ENCODE data around the gene MALSU1. TPM values are rescaled to one million over a fixed set of nuclear protein-coding genes. Genes with fewer than 3 reads are reported as not detected.

Gene MALSU1
- total RNA-seq, 1 donor from 2014 or later, result 62.3 TPM

- H3K27ac ChIP-seq (ENCODE audit: low read depth, low read length), result peak overlapping the region; percentile 86
- H3K79me2 ChIP-seq (ENCODE audit: insufficient read depth, low read length), result peaks cover 29% of the 10 kb centered on the region
- H2AFZ ChIP-seq (ENCODE audit: low read depth, low read length), result no peak overlapping the region
- Mint-ChIP-seq H3K4me3 (ENCODE audit: unreplicated experiment) (no peak overlapping the region), H3K9me3 (ENCODE audit: unreplicated experiment) (no peaks in the 10 kb centered on the region), H3K27me3 (ENCODE audit: low read depth, unreplicated experiment) (no peaks in the 10 kb centered on the region), H3K4me1 (ENCODE audit: low read depth, unreplicated experiment) (peaks cover 39% of the 10 kb centered on the region), H3K27ac (ENCODE audit: unreplicated experiment) (peak overlapping the region; percentile 93), H3K36me3 (ENCODE audit: low read depth, unreplicated experiment) (peaks cover 34% of the 10 kb centered on the region)
- peak overlapping the region; percentile 72 for H3K4me2 ChIP-seq (ENCODE audit: low read length)
- H3K9me3 ChIP-seq (ENCODE audit: insufficient read depth, low read depth, low read length), result peaks cover 4% of the 10 kb centered on the region
- peaks cover 36% of the 10 kb centered on the region for H3K4me1 ChIP-seq (ENCODE audit: insufficient read depth, low read length)
- FAIRE-seq, result peak; percentile 93
- H3K27me3 ChIP-seq (ENCODE audit: insufficient read depth, low read length), result no peaks in the 10 kb centered on the region
- H4K20me1 ChIP-seq (ENCODE audit: insufficient read depth, low read length), result no peaks in the 10 kb centered on the region
- H3K4me3 ChIP-seq (ENCODE audit: insufficient read depth, low read depth, low read length), result no peak overlapping the region
- H3K9ac ChIP-seq (ENCODE audit: low read length), result peak overlapping the region; percentile 57
- TF ChIP-seq CTCF (IDR thresholded peaks at IDR 0.05; ENCODE audit: insufficient read depth, low read depth, low read length), result no peak
- TF ChIP-seq EZH2 (IDR thresholded peaks at IDR 0.05; ENCODE audit: insufficient read depth, low read length), result no peak
- peak; percentile 98 for DNase-seq (ENCODE audit: low read depth)
- H3K36me3 ChIP-seq (ENCODE audit: insufficient read depth, low read length), result peaks cover 27% of the 10 kb centered on the region
Observed at GRCh38 chr7:23334482-23335056, 35.4 kb downstream of the MALSU1 start.

- peak overlapping the region; percentile 72 for H3K4me2 ChIP-seq (ENCODE audit: low read length)
- peak overlapping the region; percentile 55 for H3K27ac ChIP-seq (ENCODE audit: low read depth, low read length)
- no peaks in the 10 kb centered on the region for H3K27me3 ChIP-seq (ENCODE audit: insufficient read depth, low read length)
- peaks cover 39% of the 10 kb centered on the region for H3K4me1 Mint-ChIP-seq (ENCODE audit: low read depth, unreplicated experiment)
- H3K27me3 Mint-ChIP-seq (ENCODE audit: low read depth, unreplicated experiment), result no peaks in the 10 kb centered on the region
- DNase-seq (ENCODE audit: low read depth), result no peak
- H3K9me3 ChIP-seq (ENCODE audit: insufficient read depth, low read depth, low read length), result peaks cover 4% of the 10 kb centered on the region
- H3K27ac Mint-ChIP-seq (ENCODE audit: unreplicated experiment), result peak overlapping the region; percentile 93
- no peak for TF ChIP-seq EZH2 (IDR thresholded peaks at IDR 0.05; ENCODE audit: insufficient read depth, low read length)
- TF ChIP-seq CTCF (IDR thresholded peaks at IDR 0.05; ENCODE audit: insufficient read depth, low read depth, low read length), result no peak
- peaks cover 42% of the 10 kb centered on the region for H3K4me1 ChIP-seq (ENCODE audit: insufficient read depth, low read length)
- no peak overlapping the region for H3K4me3 ChIP-seq (ENCODE audit: insufficient read depth, low read depth, low read length)
- H3K9me3 Mint-ChIP-seq (ENCODE audit: unreplicated experiment), result no peaks in the 10 kb centered on the region
- H3K9ac ChIP-seq (ENCODE audit: low read length), result peak overlapping the region; percentile 3
- H4K20me1 ChIP-seq (ENCODE audit: insufficient read depth, low read length), result no peaks in the 10 kb centered on the region
- H3K4me3 Mint-ChIP-seq (ENCODE audit: unreplicated experiment), result no peak overlapping the region
- peaks cover 30% of the 10 kb centered on the region for H3K36me3 ChIP-seq (ENCODE audit: insufficient read depth, low read length)
- FAIRE-seq, result no peak
- no peak overlapping the region for H2AFZ ChIP-seq (ENCODE audit: low read depth, low read length)
- H3K36me3 Mint-ChIP-seq (ENCODE audit: low read depth, unreplicated experiment), result peaks cover 33% of the 10 kb centered on the region
- H3K79me2 ChIP-seq (ENCODE audit: insufficient read depth, low read length), result peaks cover 31% of the 10 kb centered on the region
Observed at GRCh38 chr7:23335136-23335535, 36.0 kb downstream of the MALSU1 start.

GRCh38 chr7:23335621-23336020, 36.5 kb downstream of the MALSU1 start:
- Mint-ChIP-seq H3K4me1 (ENCODE audit: low read depth, unreplicated experiment) (peaks cover 39% of the 10 kb centered on the region), H3K27me3 (ENCODE audit: low read depth, unreplicated experiment) (no peaks in the 10 kb centered on the region), H3K27ac (ENCODE audit: unreplicated experiment) (peak overlapping the region; percentile 93), H3K36me3 (ENCODE audit: low read depth, unreplicated experiment) (peaks cover 31% of the 10 kb centered on the region), H3K9me3 (ENCODE audit: unreplicated experiment) (no peaks in the 10 kb centered on the region), H3K4me3 (ENCODE audit: unreplicated experiment) (no peak overlapping the region)
- H2AFZ ChIP-seq (ENCODE audit: low read depth, low read length), result no peak overlapping the region
- no peaks in the 10 kb centered on the region for H4K20me1 ChIP-seq (ENCODE audit: insufficient read depth, low read length)
- H3K9me3 ChIP-seq (ENCODE audit: insufficient read depth, low read depth, low read length), result peaks cover 4% of the 10 kb centered on the region
- no peak for TF ChIP-seq EZH2 (IDR thresholded peaks at IDR 0.05; ENCODE audit: insufficient read depth, low read length)
- peaks cover 33% of the 10 kb centered on the region for H3K79me2 ChIP-seq (ENCODE audit: insufficient read depth, low read length)
- peaks cover 31% of the 10 kb centered on the region for H3K36me3 ChIP-seq (ENCODE audit: insufficient read depth, low read length)
- DNase-seq (ENCODE audit: low read depth), result no peak
- peak overlapping the region; percentile 55 for H3K27ac ChIP-seq (ENCODE audit: low read depth, low read length)
- peaks cover 44% of the 10 kb centered on the region for H3K4me1 ChIP-seq (ENCODE audit: insufficient read depth, low read length)
- H3K27me3 ChIP-seq (ENCODE audit: insufficient read depth, low read length), result no peaks in the 10 kb centered on the region
- no peak overlapping the region for H3K4me3 ChIP-seq (ENCODE audit: insufficient read depth, low read depth, low read length)
- peak overlapping the region; percentile 3 for H3K9ac ChIP-seq (ENCODE audit: low read length)
- no peak for FAIRE-seq
- H3K4me2 ChIP-seq (ENCODE audit: low read length), result peak overlapping the region; percentile 72
